ENCODE data around the gene TRPC6. TPM values are rescaled to one million over a fixed set of nuclear protein-coding genes. Genes with fewer than 3 reads are reported as not detected.

Gene TRPC6
- total and polyA plus RNA-seq, 2 donors (not counting 1 experiment from before 2014, with no cell fraction given), result 4.6 to 26.4 TPM

DNA sequence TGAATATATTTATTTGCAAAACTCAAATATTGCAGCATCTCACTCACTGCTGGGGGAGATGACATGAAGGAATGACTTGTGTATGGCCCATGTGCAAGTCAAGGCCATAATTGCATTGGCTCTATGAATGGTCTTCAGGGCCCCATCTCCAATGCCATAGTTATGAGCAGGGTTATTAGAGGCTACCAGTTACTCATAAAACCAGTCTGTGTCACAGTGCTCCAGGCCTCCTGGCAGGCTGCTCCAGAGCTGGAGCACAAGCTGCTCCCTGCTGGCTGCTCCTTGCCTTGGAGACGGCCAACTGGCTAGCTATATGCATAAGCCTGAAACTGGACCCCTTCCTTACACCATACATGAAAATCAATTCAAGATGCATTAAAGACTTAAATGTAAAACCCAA, 145.7 kb downstream of the TRPC6 start:
- Histone ChIP-seq H3K79me2 (ENCODE audit: control insufficient read depth, insufficient read depth, low read length) (no peaks in the 10 kb centered on the region), H3K4me1 (ENCODE audit: control insufficient read depth, extremely low read depth, insufficient read depth, low read length) (peaks cover 13% of the 10 kb centered on the region), H3K9ac (ENCODE audit: insufficient read depth, low read length) (no peak overlapping the region), H2AFZ (ENCODE audit: low read length) (no peak overlapping the region), H3K27ac (ENCODE audit: insufficient read depth, low read length) (no peak overlapping the region), H3K9me3 (ENCODE audit: control insufficient read depth, insufficient read depth, low read depth, low read length) (no peaks in the 10 kb centered on the region), H3K4me3 (replicated peaks in 1 of 4; ENCODE audit: control extremely low read depth in 1 of 4, insufficient read depth in 1 of 4, low read depth in 3 of 4, low read length in 4 of 4) (no peak overlapping the region), H4K20me1 (ENCODE audit: control insufficient read depth, extremely low read depth, insufficient read depth, low read length) (no peaks in the 10 kb centered on the region), H3K27me3 (ENCODE audit: control insufficient read depth, insufficient read depth, low read length) (no peaks in the 10 kb centered on the region), H3K36me3 (ENCODE audit: control insufficient read depth, insufficient read depth, low read length) (no peaks in the 10 kb centered on the region), H3K4me2 (ENCODE audit: extremely low read depth, insufficient read depth, low read length) (no peak overlapping the region)
- DNase-seq (ENCODE audit: low read depth in 2 of 2), result no peak
- no peak for TF ChIP-seq EZH2 (IDR thresholded peaks at IDR 0.05; ENCODE audit: low read length, missing control alignments)
- TF ChIP-seq, protein P1, sequence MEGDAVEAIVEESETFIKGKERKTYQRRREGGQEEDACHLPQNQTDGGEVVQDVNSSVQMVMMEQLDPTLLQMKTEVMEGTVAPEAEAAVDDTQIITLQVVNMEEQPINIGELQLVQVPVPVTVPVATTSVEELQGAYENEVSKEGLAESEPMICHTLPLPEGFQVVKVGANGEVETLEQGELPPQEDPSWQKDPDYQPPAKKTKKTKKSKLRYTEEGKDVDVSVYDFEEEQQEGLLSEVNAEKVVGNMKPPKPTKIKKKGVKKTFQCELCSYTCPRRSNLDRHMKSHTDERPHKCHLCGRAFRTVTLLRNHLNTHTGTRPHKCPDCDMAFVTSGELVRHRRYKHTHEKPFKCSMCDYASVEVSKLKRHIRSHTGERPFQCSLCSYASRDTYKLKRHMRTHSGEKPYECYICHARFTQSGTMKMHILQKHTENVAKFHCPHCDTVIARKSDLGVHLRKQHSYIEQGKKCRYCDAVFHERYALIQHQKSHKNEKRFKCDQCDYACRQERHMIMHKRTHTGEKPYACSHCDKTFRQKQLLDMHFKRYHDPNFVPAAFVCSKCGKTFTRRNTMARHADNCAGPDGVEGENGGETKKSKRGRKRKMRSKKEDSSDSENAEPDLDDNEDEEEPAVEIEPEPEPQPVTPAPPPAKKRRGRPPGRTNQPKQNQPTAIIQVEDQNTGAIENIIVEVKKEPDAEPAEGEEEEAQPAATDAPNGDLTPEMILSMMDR (conservative IDR thresholded peaks at IDR 0.05 in 1 of 2, IDR thresholded peaks at IDR 0.05 in 1 of 2; ENCODE audit: low read depth in 1 of 2, low read length in 2 of 2), result no peak

DNA sequence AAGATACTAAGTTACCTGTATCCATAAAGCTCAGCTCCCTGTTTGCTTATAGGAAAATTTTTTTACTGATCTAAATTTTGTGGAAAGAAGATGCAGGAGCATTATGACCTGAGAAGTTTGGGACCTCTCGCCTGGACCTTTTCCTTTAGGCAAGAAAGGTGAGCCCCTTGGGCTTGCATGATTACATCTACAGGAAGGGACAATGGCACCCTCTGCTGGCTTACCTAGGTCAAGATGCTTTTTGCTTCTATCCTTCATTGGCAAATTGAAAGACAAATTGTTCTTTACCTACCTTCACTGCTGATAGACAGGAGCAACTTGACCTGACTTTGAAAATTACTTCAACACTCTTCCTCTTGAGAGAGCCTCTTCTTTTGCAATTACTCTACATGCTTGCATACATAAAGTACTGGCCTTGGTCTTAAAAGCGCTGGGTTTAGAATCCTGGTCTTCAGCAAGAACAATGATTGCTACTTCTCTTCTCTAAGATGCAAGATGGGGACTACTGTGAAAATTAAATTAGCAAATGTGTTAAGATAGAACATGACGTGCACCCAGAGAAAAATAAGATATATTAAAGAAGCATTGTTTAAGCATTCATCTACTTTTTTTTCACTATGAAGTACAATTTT, 147.2 kb downstream of the TRPC6 start:
- H3K4me3 ChIP-seq (replicated peaks in 1 of 4; ENCODE audit: control extremely low read depth in 1 of 4, insufficient read depth in 1 of 4, low read depth in 3 of 4, low read length in 4 of 4), result no peak overlapping the region
- peaks cover 2% of the 10 kb centered on the region for H3K4me1 ChIP-seq (ENCODE audit: control insufficient read depth, extremely low read depth, insufficient read depth, low read length)
- no peaks in the 10 kb centered on the region for H3K27me3 ChIP-seq (ENCODE audit: control insufficient read depth, insufficient read depth, low read length)
- no peaks in the 10 kb centered on the region for H3K9me3 ChIP-seq (ENCODE audit: control insufficient read depth, insufficient read depth, low read depth, low read length)
- H3K36me3 ChIP-seq (ENCODE audit: control insufficient read depth, insufficient read depth, low read length), result no peaks in the 10 kb centered on the region
- H3K9ac ChIP-seq (ENCODE audit: insufficient read depth, low read length), result no peak overlapping the region
- peak; percentile 20 to 55 for DNase-seq (ENCODE audit: low read depth in 2 of 2)
- no peaks in the 10 kb centered on the region for H3K79me2 ChIP-seq (ENCODE audit: control insufficient read depth, insufficient read depth, low read length)
- H3K27ac ChIP-seq (ENCODE audit: insufficient read depth, low read length), result no peak overlapping the region
- TF ChIP-seq EZH2 (IDR thresholded peaks at IDR 0.05; ENCODE audit: low read length, missing control alignments), result no peak
- TF ChIP-seq, protein P1 (conservative IDR thresholded peaks at IDR 0.05 in 1 of 2, IDR thresholded peaks at IDR 0.05 in 1 of 2; ENCODE audit: low read depth in 1 of 2, low read length in 2 of 2), result peak; percentile 78 to 84
- H4K20me1 ChIP-seq (ENCODE audit: control insufficient read depth, extremely low read depth, insufficient read depth, low read length), result no peaks in the 10 kb centered on the region
- H3K4me2 ChIP-seq (ENCODE audit: extremely low read depth, insufficient read depth, low read length), result no peak overlapping the region
- H2AFZ ChIP-seq (ENCODE audit: low read length), result no peak overlapping the region

DNA sequence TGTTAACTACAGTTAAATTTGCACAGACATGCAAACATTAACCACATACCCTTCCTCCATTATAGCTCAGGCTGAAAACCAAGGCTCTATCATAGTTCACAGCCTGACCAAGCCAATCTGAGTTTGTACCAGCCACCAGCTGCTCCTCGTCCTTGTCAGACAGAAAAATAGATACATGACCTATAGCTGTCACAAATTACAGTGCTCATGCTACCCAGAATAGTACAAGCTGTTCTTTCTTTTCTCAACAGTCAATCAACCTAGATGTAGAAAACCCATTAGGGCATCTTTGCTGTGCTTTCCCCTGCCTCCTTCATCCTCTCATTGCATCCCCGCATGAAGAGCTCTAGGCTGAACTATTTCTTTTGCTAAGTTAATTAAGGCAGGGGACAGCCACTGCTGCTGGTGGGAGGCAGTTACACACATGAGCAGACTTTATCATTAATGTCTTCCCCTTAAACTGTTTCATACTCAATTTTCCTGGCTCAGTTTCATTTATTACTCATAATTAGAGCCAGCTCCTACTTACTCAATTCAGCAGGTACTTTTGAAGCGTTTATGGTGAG, 148.3 kb downstream of the TRPC6 start:
- H3K4me2 ChIP-seq (ENCODE audit: extremely low read depth, insufficient read depth, low read length), result no peak overlapping the region
- H3K9me3 ChIP-seq (ENCODE audit: control insufficient read depth, insufficient read depth, low read depth, low read length), result no peaks in the 10 kb centered on the region
- H3K79me2 ChIP-seq (ENCODE audit: control insufficient read depth, insufficient read depth, low read length), result no peaks in the 10 kb centered on the region
- no peaks in the 10 kb centered on the region for H3K27me3 ChIP-seq (ENCODE audit: control insufficient read depth, insufficient read depth, low read length)
- H3K9ac ChIP-seq (ENCODE audit: insufficient read depth, low read length), result no peak overlapping the region
- no peaks in the 10 kb centered on the region for H3K36me3 ChIP-seq (ENCODE audit: control insufficient read depth, insufficient read depth, low read length)
- H2AFZ ChIP-seq (ENCODE audit: low read length), result no peak overlapping the region
- no peak overlapping the region for H3K27ac ChIP-seq (ENCODE audit: insufficient read depth, low read length)
- TF ChIP-seq, protein P1 (conservative IDR thresholded peaks at IDR 0.05 in 1 of 2, IDR thresholded peaks at IDR 0.05 in 1 of 2; ENCODE audit: low read depth in 1 of 2, low read length in 2 of 2), result no peak
- no peak for TF ChIP-seq EZH2 (IDR thresholded peaks at IDR 0.05; ENCODE audit: low read length, missing control alignments)
- H3K4me3 ChIP-seq (replicated peaks in 1 of 4; ENCODE audit: control extremely low read depth in 1 of 4, insufficient read depth in 1 of 4, low read depth in 3 of 4, low read length in 4 of 4), result no peak overlapping the region
- no peaks in the 10 kb centered on the region for H3K4me1 ChIP-seq (ENCODE audit: control insufficient read depth, extremely low read depth, insufficient read depth, low read length)
- DNase-seq (ENCODE audit: low read depth in 2 of 2), result no peak
- H4K20me1 ChIP-seq (ENCODE audit: control insufficient read depth, extremely low read depth, insufficient read depth, low read length), result no peaks in the 10 kb centered on the region
